Spleen (tissue), 11 donors: ENCODE data around the gene CEP350. TPM values are rescaled to one million over a fixed set of nuclear protein-coding genes. Genes with fewer than 3 reads are reported as not detected.

Source experiments
- DNase-seq: peaks from one replicate; pipeline ENCODE4 v3.0.0-alpha.2; 2020
- H3K27ac ChIP-seq, 8 donors: fragments of 200-600 bp; sonication (generic) in 7 of 8; 1 replicate in 4 of 8; 2 replicates in 4 of 8; pipeline versions ENCODE4 v1.5.0 to v1.8.0; 2016 to 2021; ENCODE audit warnings: inconsistent platforms in 4 of 8, mild to moderate bottlenecking in 4 of 8, moderate library complexity in 1 of 8
- H3K27me3 ChIP-seq, 7 donors: fragments of 200-600 bp; sonication (generic) in 6 of 7; replicated peaks in 1 of 7; 1 replicate in 4 of 7; 2 replicates in 3 of 7; pipeline versions ENCODE4 v1.5.0 to v1.8.0; 2016 to 2021; ENCODE audit warnings: inconsistent platforms in 3 of 7, mild to moderate bottlenecking in 1 of 7
- H3K36me3 ChIP-seq, 6 donors: fragments of 200-600 bp; sonication (generic) in 5 of 6; 1 replicate in 4 of 6; 2 replicates in 2 of 6; pipeline versions ENCODE4 v1.5.0 to v1.8.0; 2016 to 2021; ENCODE audit warnings: inconsistent platforms in 2 of 6
- H3K4me1 ChIP-seq, 6 donors: fragments of 200-600 bp; sonication (generic) in 5 of 6; 1 replicate in 3 of 6; 2 replicates in 3 of 6; pipeline versions ENCODE4 v1.5.0 to v1.8.0; 2016 to 2021; ENCODE audit warnings: inconsistent platforms in 3 of 6
- H3K4me3 ChIP-seq, 8 donors: fragments of 200-600 bp; sonication (generic) in 7 of 8; 1 replicate in 4 of 8; 2 replicates in 4 of 8; pipeline versions ENCODE4 v1.5.0 to v1.8.0; 2016 to 2021; ENCODE audit warnings: inconsistent platforms in 4 of 8, mild to moderate bottlenecking in 4 of 8, moderate library complexity in 2 of 8
- H3K9me3 ChIP-seq, 8 donors: fragments of 200-600 bp; sonication (generic) in 7 of 8; 1 replicate in 4 of 8; 2 replicates in 4 of 8; pipeline versions ENCODE4 v1.5.0 to v1.8.0; 2016 to 2021; ENCODE audit warnings: inconsistent platforms in 4 of 8
- CTCF ChIP-seq, 11 experiments: fragments of 200-600 bp in 7 of 11; fragments of 450-650 bp in 4 of 11; sonication (generic) in 4 of 11; IDR thresholded peaks in 8 of 11; conservative IDR thresholded peaks in 3 of 11; 1 replicate in 7 of 11; 2 replicates in 4 of 11; pipeline versions ENCODE4 v1.4.0 to v1.8.0; 2016 to 2021; ENCODE audit warnings: antibody characterized with exemption in 11 of 11, inconsistent platforms in 4 of 11, mild to moderate bottlenecking in 1 of 11
- POLR2A ChIP-seq, 3 donors: fragments of 450-650 bp; IDR thresholded peaks; one replicate each; pipeline ENCODE4 v1.5.1; 2017; ENCODE audit warnings: antibody characterized with exemption in 3 of 3, mild to moderate bottlenecking in 1 of 3
- POLR2AphosphoS5 ChIP-seq, 3 donors: sonication (generic); formaldehyde crosslinking; IDR thresholded peaks; one replicate each; pipeline ENCODE4 v1.5.1; 2017; ENCODE audit warnings: antibody characterized with exemption in 3 of 3
- WGBS, 5 donors: extraction: QIAGEN DNeasy Blood & Tissue Kit in 3 of 5; methylation state at CpG; one replicate each; pipeline versions ENCODE4 v1.1.5 to v1.1.7; 2013 to 2018; 5-methylcytosine and 5-hydroxymethylcytosine counted together
- intact Hi-C: fragments of 100-400 bp; cut with DNase I; formaldehyde crosslinking; loops from one replicate; pipeline ENCODE4 v1.15.0; 2023; ENCODE audit warnings: low total_unique reads
- polyA plus RNA-seq, 3 donors: library from polyadenylated mRNA; stranded (reverse); fragments of 200-250 nt; gene quantifications; one replicate each; pipeline ENCODE4 v1.2.1, GENCODE V29; 2013
- total RNA-seq, 7 donors: library from RNA; depleted of rRNA in 3 of 7; stranded (reverse); fragments of >200 nt in 3 of 7; fragmentation: NEBNext Ultra II Directional in 4 of 7; extraction: Animal tissue kit (Norgen Biotek cat#: 25700) in 4 of 7; gene quantifications; one replicate each; pipeline versions ENCODE4 v1.1.0 to v1.2.1, GENCODE V29; 2016 to 2021
- donor health status: healthy with polysubstance abuse.
- donor health status: DM: no; HTN: no; CAD: no; lungs with moderate emphysema.
- donor health status: DM: no; HTN: no; CAD: no.
- donor health status: Bipolar disorder and iron deficiency.
- donor health status: healthy.
- donor health status: DM: no; HTN: no; CAD: no.
- donor health status: DM: yes; HTN: yes; CAD: no.

The CEP350 gene
- total and polyA plus RNA-seq, 10 donors = 3.5 to 89.2 (median 66.0) TPM

DNA sequence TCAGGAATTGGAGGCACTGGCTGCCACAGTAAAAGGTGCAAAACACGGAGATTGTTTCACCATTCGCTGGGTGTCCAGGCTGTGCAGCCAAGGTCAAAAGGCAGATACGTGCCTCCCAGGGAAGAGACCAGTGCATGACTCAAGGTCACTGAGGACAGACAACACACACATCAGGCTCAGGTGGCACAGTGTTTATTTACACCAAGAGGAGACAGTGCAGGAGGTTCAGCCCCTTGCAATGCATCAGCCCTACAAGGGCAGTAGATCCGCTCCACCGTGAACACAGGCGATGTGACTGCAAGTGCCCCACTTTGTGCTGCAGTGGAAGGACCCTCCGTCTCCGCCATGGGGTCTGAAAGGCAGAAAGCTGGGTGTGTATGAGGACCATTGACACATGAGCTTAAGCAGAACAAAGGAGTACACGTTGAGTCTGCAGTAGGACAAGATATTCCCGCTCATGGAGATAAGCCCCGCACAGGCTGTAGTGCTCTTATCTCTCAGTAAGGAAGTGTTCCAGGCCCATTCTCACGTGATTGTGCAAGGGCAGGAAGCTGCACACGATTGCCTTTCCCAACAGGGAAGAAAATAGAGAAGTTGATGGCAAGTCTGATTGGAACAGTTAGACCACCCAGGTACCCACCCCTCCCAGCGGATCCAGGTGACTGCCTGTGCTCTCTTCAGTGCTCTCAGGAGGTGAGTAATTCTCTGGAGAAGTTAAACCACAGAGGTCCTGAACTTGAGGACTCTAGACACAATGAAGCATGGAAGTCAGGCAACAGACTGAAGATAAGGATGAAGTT, 162.6 kb downstream of the CEP350 start:
- Histone ChIP-seq H3K27ac (peak overlapping the region in 1 of 8 donors; percentile 6), H3K4me3 (no peak overlapping the region), H3K4me1 (peaks cover 0 to 16% (median 3%) of the 10 kb centered on the region in 6 donors), H3K27me3 (no peaks in the 10 kb centered on the region), H3K9me3 (no peaks in the 10 kb centered on the region), H3K36me3 (peaks cover 0 to 42% (median 3%) of the 10 kb centered on the region in 6 donors)
- no peak for TF ChIP-seq POLR2A (IDR thresholded peaks at IDR 0.05)
- no peak for TF ChIP-seq CTCF (IDR thresholded peaks at IDR 0.05 in 8 of 11, conservative IDR thresholded peaks at IDR 0.05 in 3 of 11)
- TF ChIP-seq POLR2AphosphoS5 (IDR thresholded peaks at IDR 0.05) = no peak
- no peak for DNase-seq
- intact Hi-C loops = no loop called here
- WGBS, 5 donors = 55 to 67% (median 59%) methylated on average over 14 of the region's 14 CpGs

GRCh38 chr1:180117764-180118116, 163.1 kb downstream of the CEP350 start:
- DNase-seq = no peak
- H3K4me3 ChIP-seq = no peak overlapping the region
- H3K4me1 ChIP-seq = peaks cover 0 to 16% (median 3%) of the 10 kb centered on the region in 6 donors
- TF ChIP-seq CTCF (IDR thresholded peaks at IDR 0.05 in 8 of 11, conservative IDR thresholded peaks at IDR 0.05 in 3 of 11) = no peak
- TF ChIP-seq POLR2AphosphoS5 (IDR thresholded peaks at IDR 0.05) = no peak
- no peak for TF ChIP-seq POLR2A (IDR thresholded peaks at IDR 0.05)
- peak overlapping the region in 1 of 8 donors; percentile 6 for H3K27ac ChIP-seq
- H3K9me3 ChIP-seq = no peaks in the 10 kb centered on the region
- intact Hi-C loops = no loop called here
- H3K36me3 ChIP-seq = peaks cover 0 to 36% (median 1%) of the 10 kb centered on the region in 6 donors
- H3K27me3 ChIP-seq = no peaks in the 10 kb centered on the region
- 94 to 98% (median 95%) methylated on average over 2 of the region's 2 CpGs for WGBS, 5 donors

DNA sequence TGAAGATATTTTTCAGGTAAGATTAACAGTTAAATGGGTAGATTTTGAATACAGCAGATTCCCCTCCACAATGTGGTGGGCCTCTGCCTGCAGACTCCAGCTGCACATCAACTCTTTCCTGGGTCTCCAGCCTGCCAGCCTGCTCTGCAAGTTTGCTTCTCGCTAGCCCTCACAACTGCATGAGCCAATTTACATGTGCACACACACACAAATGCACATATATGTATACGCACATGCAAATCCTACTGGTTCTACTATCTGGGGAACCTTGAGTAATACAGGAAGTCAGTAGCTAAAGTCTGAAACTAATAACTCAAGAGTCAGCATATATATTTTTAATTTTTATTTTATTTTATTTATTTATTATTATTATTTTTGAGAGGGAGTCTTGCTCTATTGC, 165.2 kb downstream of the CEP350 start:
- H3K4me1 ChIP-seq = peaks cover 0 to 12% (median 3%) of the 10 kb centered on the region in 6 donors
- no peak for DNase-seq
- H3K4me3 ChIP-seq = no peak overlapping the region
- H3K9me3 ChIP-seq = no peaks in the 10 kb centered on the region
- intact Hi-C loops = no loop called here
- H3K27me3 ChIP-seq = no peaks in the 10 kb centered on the region
- no peak overlapping the region for H3K27ac ChIP-seq
- H3K36me3 ChIP-seq = peaks cover 0 to 15% (median 0%) of the 10 kb centered on the region in 6 donors
- TF ChIP-seq POLR2AphosphoS5 (IDR thresholded peaks at IDR 0.05) (no peak), CTCF (IDR thresholded peaks at IDR 0.05 in 8 of 11, conservative IDR thresholded peaks at IDR 0.05 in 3 of 11) (no peak), POLR2A (IDR thresholded peaks at IDR 0.05) (no peak)
- 71 to 92% (median 81%) methylated on average over 2 of the region's 2 CpGs for WGBS, 5 donors

GRCh38 chr1:180123463-180123936, 168.9 kb downstream of the CEP350 start:
- no peaks in the 10 kb centered on the region for H3K36me3 ChIP-seq
- no peaks in the 10 kb centered on the region for H3K9me3 ChIP-seq
- DNase-seq = no peak
- TF ChIP-seq POLR2AphosphoS5 (IDR thresholded peaks at IDR 0.05) (no peak), POLR2A (IDR thresholded peaks at IDR 0.05) (no peak), CTCF (IDR thresholded peaks at IDR 0.05 in 8 of 11, conservative IDR thresholded peaks at IDR 0.05 in 3 of 11) (no peak)
- no peak overlapping the region for H3K4me3 ChIP-seq
- H3K27me3 ChIP-seq = no peaks in the 10 kb centered on the region
- H3K27ac ChIP-seq = no peak overlapping the region
- WGBS, 5 donors = 69 to 90% (median 83%) methylated on average over 4 of the region's 4 CpGs
- intact Hi-C loops = no loop called here
- H3K4me1 ChIP-seq = no peaks in the 10 kb centered on the region
